Central memory CD8-positive, alpha-beta T cell (primary cell): Measurements from ENCODE around the gene KANSL1L.
"Not testable (repeated sequence)": the region's sequence is repeated elsewhere in the genome, so short reads cannot be mapped to it uniquely, and the experiment has no call there.

ENCODE experiments used
- ATAC-seq: fragments of 150-1000 bp; cut with Tn5 transposase; replicated peaks from 2 replicates; pipeline ENCODE4 v1.10.0; 2022; ENCODE audit warnings: mild to moderate bottlenecking, moderate FRiP score, moderate number of reproducible peaks; ENCODE audit not compliant: poor library complexity, severe bottlenecking; ENCODE audit errors: extremely low read depth
- DNase-seq, 2 donors: peaks; one replicate each; pipeline ENCODE4 v3.0.0; 2021; ENCODE audit warnings: low spot score in 2 of 2
- H3K27ac Mint-ChIP-seq: one replicate; pipeline ENCODE4 v1.8.0; 2022; ENCODE audit warnings: low read depth, mild to moderate bottlenecking, moderate library complexity, mixed read lengths
- H3K27me3 Mint-ChIP-seq: one replicate; pipeline ENCODE4 v1.8.0; 2022; ENCODE audit warnings: mixed read lengths
- H3K36me3 Mint-ChIP-seq: one replicate; pipeline ENCODE4 v1.8.0; 2022; ENCODE audit warnings: mild to moderate bottlenecking, moderate library complexity, mixed read lengths; ENCODE audit not compliant: insufficient read depth
- H3K4me1 Mint-ChIP-seq: one replicate; pipeline ENCODE4 v1.8.0; 2022; ENCODE audit warnings: mixed read lengths
- H3K4me3 Mint-ChIP-seq: one replicate; pipeline ENCODE4 v1.8.0; 2022; ENCODE audit warnings: mild to moderate bottlenecking, moderate library complexity, mixed read lengths
- H3K9me3 Mint-ChIP-seq: one replicate; pipeline ENCODE4 v1.8.0; 2022; ENCODE audit warnings: mixed read lengths

Gene KANSL1L

DNA sequence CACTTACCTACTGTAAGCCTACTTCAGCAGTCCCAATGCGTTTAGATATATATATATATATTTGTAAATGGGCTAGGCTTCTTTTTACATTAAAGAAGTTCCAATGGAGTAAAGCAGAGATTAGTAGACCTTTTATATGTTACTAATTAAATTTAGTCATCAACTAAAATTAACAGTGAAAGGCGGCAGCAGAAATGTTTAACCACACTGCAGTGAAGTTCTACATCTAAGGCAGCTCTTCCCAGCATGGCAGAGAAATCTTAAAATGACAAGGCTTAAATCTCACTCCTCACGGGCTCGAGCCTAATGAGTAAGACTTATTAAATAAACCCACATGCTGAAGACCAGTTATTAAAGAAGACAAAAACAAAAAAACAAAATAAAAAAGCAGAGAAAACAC is 19.1 kb upstream of the KANSL1L start:
- Mint-ChIP-seq H3K27ac (no peak overlapping the region), H3K4me1 (no peaks in the 10 kb centered on the region), H3K36me3 (no peaks in the 10 kb centered on the region), H3K4me3 (no peak overlapping the region), H3K9me3 (peaks cover 10% of the 10 kb centered on the region), H3K27me3 (peaks cover 37% of the 10 kb centered on the region)
- ATAC-seq (no peak), DNase-seq (no peak)

DNA sequence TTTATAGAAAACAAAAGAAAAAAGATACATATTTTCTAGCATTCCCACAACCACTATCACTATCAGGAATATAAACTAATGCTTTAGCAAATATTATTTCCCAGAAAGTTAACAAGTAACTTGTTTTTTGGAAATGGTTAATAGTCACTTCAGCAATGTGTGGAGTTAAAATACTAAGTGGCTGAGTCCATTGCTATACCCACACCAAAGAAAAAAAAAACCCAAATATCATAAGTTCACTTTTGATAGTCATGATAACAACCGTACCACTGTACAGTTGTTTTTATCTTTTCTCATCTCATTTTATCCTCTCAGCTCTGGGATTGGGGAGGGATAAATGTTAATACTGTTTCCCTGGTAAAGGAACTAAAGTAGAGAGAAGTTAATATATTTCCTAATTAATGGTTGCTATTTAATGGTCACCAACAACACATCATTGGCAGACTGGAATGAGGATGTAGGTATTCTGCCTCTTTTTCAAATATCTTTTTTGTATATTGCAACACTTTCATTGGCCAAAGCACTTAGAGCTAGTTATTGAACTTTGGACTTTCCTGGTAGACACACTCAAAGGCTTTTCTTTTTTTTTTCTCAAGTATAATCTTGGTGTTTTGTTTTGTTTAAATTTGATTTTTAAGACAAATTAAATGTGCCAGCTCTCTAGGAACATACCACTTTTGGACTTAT is 18.4 kb upstream of the KANSL1L start:
- peaks cover 18% of the 10 kb centered on the region for H3K9me3 Mint-ChIP-seq
- ATAC-seq (no peak), DNase-seq (no peak)
- H3K27me3 Mint-ChIP-seq: peaks cover 45% of the 10 kb centered on the region
- H3K36me3 Mint-ChIP-seq: peaks cover 2% of the 10 kb centered on the region
- H3K27ac Mint-ChIP-seq: no peak overlapping the region
- H3K4me1 Mint-ChIP-seq: no peaks in the 10 kb centered on the region
- H3K4me3 Mint-ChIP-seq: no peak overlapping the region

- DNase-seq: no peak
- H3K27me3 Mint-ChIP-seq: peaks cover 53% of the 10 kb centered on the region
- H3K27ac Mint-ChIP-seq: no peak overlapping the region
- no peaks in the 10 kb centered on the region for H3K4me1 Mint-ChIP-seq
- peaks cover 2% of the 10 kb centered on the region for H3K36me3 Mint-ChIP-seq
- peaks cover 24% of the 10 kb centered on the region for H3K9me3 Mint-ChIP-seq
- no peak for ATAC-seq
- no peak overlapping the region for H3K4me3 Mint-ChIP-seq
Observed at GRCh38 chr2:210188755-210189154, 17.5 kb upstream of the KANSL1L start.

GRCh38 chr2:210188190-210188589 is 17.0 kb upstream of the KANSL1L start:
- H3K4me3 Mint-ChIP-seq: no peak overlapping the region
- H3K9me3 Mint-ChIP-seq: peaks cover 24% of the 10 kb centered on the region
- DNase-seq: no peak
- H3K4me1 Mint-ChIP-seq: no peaks in the 10 kb centered on the region
- H3K36me3 Mint-ChIP-seq: peaks cover 2% of the 10 kb centered on the region
- ATAC-seq: no peak
- peaks cover 59% of the 10 kb centered on the region for H3K27me3 Mint-ChIP-seq
- no peak overlapping the region for H3K27ac Mint-ChIP-seq

GRCh38 chr2:210183936-210184335 is 12.7 kb upstream of the KANSL1L start:
- Mint-ChIP-seq H3K27me3 (peaks cover 64% of the 10 kb centered on the region), H3K9me3 (peaks cover 31% of the 10 kb centered on the region)
- DNase-seq, H3K36me3 Mint-ChIP-seq, ATAC-seq, H3K27ac Mint-ChIP-seq, H3K4me3 Mint-ChIP-seq, H3K4me1 Mint-ChIP-seq: not testable (repeated sequence)

GRCh38 chr2:210181606-210182088 is 10.4 kb upstream of the KANSL1L start:
- not testable (repeated sequence) for H3K4me1 Mint-ChIP-seq, ATAC-seq, DNase-seq, H3K27ac Mint-ChIP-seq, H3K36me3 Mint-ChIP-seq
- Mint-ChIP-seq H3K9me3 (peaks cover 31% of the 10 kb centered on the region), H3K4me3 (peak overlapping the region; percentile 31), H3K27me3 (peaks cover 57% of the 10 kb centered on the region)

DNA sequence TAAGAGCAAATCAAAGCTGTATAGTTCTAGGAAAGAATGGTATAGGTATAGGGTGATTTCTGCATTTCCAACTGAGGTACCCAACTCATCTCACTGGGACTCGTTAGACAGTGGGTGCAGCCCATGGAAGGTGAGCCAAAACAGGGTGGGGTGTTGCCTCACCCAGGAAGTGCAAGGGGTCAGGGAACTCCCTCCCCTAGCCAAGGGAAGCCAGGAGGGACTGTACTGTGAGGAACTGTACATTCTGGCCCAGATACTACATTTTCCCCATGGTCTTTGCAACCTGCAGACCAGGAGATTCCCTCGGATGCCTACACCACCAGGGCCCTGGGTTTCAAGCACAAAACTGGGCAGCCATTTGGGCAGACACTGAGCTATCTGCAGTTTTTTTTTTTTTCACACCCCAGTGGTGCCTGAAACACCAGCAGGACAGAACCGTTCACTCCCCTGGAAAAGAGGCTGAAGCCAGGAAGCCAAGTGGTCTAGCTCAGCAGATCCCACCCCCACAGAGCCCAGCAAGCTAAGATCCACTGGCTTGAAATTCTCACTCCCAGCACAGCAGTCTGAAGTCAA is 9.9 kb upstream of the KANSL1L start:
- Mint-ChIP-seq H3K4me3 (peak overlapping the region; percentile 31), H3K27me3 (peaks cover 51% of the 10 kb centered on the region), H3K9me3 (peaks cover 27% of the 10 kb centered on the region)
- H3K36me3 Mint-ChIP-seq, H3K27ac Mint-ChIP-seq, ATAC-seq, DNase-seq, H3K4me1 Mint-ChIP-seq: not testable (repeated sequence)

DNA sequence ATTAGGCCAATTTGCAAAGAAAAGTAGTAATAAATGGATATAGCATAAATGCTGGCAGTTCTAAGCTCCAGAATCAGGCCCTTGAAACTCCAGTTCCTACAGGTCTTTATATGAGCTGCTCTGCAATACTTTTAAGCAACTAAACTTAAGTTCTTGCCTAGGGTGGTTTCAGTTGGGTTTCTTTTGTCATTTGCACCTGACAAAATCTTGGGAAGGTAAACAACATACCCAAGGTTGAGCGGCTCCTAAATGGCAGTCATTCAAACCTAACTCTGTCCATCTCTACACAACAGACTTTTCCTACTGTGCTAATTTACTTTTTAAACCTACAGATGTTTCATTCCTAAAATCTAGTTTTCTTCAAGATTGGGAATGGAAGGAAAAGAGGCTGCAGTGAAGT is 9.3 kb upstream of the KANSL1L start:
- no peak overlapping the region for H3K4me3 Mint-ChIP-seq
- H3K36me3 Mint-ChIP-seq: peaks cover 2% of the 10 kb centered on the region
- DNase-seq: no peak
- peaks cover 5% of the 10 kb centered on the region for H3K4me1 Mint-ChIP-seq
- peaks cover 22% of the 10 kb centered on the region for H3K9me3 Mint-ChIP-seq
- no peak overlapping the region for H3K27ac Mint-ChIP-seq
- H3K27me3 Mint-ChIP-seq: peaks cover 45% of the 10 kb centered on the region
- ATAC-seq: no peak

DNA sequence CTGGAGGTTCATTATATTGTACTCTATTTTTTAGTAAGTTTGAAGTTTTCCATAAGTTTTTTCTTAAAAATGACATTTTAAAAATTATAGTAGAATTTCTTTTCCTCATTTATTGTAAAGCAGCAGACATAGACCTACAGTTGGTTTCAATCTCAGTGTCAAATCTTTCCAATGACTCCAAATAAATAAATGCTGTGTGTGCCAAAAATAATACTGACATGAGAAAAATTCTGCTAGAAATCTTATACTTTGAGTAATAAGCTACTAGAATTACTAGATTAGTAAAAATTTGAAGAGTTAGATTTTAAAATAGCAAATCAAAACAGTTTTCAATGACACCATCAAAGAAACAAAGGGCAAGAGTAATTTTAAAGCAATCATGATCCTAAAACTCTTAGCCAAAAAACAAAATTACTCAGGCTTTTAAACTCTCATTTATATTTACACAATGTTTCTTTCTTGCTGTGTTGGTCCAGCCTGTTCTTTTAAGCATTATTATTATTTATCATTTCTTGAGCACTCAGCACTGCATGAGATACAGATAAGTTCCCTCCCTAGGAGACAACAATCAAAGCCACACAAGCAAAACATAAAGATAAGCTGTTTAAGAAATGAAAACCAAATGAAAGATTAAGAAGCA is 8.3 kb upstream of the KANSL1L start:
- no peak for DNase-seq
- ATAC-seq: no peak
- no peak overlapping the region for H3K27ac Mint-ChIP-seq
- H3K36me3 Mint-ChIP-seq: no peaks in the 10 kb centered on the region
- no peak overlapping the region for H3K4me3 Mint-ChIP-seq
- H3K27me3 Mint-ChIP-seq: peaks cover 35% of the 10 kb centered on the region
- peaks cover 13% of the 10 kb centered on the region for H3K9me3 Mint-ChIP-seq
- peaks cover 5% of the 10 kb centered on the region for H3K4me1 Mint-ChIP-seq

- H3K4me3 Mint-ChIP-seq: no peak overlapping the region
- H3K4me1 Mint-ChIP-seq: peaks cover 5% of the 10 kb centered on the region
- DNase-seq (no peak), ATAC-seq (no peak)
- no peak overlapping the region for H3K27ac Mint-ChIP-seq
- H3K27me3 Mint-ChIP-seq: peaks cover 18% of the 10 kb centered on the region
- no peaks in the 10 kb centered on the region for H3K36me3 Mint-ChIP-seq
- peaks cover 6% of the 10 kb centered on the region for H3K9me3 Mint-ChIP-seq
Observed at GRCh38 chr2:210177769-210178168, 6.6 kb upstream of the KANSL1L start.

GRCh38 chr2:210177115-210177514 is 5.9 kb upstream of the KANSL1L start:
- peaks cover 11% of the 10 kb centered on the region for H3K27me3 Mint-ChIP-seq

DNA sequence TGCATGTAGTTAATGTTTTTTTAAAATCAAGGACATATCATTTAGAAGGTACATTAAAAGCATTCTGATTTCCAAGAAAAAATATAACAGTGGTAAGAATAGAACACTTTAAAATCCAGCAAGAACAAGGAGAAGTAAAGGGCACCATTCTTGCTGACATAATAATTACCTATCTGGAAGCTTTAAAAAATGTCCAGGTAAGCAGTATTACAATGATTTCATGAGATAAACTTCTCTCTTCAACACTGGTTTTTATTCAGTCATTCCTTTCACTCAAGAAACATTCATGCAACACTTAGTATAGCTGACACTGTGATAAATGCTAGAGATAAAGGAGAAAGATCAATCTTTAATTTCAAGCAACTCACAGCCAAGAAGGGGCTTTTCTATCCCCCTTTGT is 2.9 kb upstream of the KANSL1L start:
- Mint-ChIP-seq H3K4me3 (no peak overlapping the region), H3K36me3 (peaks cover 8% of the 10 kb centered on the region), H3K27me3 (no peaks in the 10 kb centered on the region), H3K9me3 (no peaks in the 10 kb centered on the region), H3K27ac (no peak overlapping the region), H3K4me1 (peaks cover 16% of the 10 kb centered on the region)
- DNase-seq (no peak), ATAC-seq (no peak)

More at GRCh38 chr2:210177115-210177514, 5.9 kb upstream of the KANSL1L start:
- ATAC-seq, H3K27ac Mint-ChIP-seq, H3K36me3 Mint-ChIP-seq, H3K4me3 Mint-ChIP-seq, H3K9me3 Mint-ChIP-seq, H3K4me1 Mint-ChIP-seq, DNase-seq: not testable (repeated sequence)

- peaks cover 16% of the 10 kb centered on the region for H3K4me1 Mint-ChIP-seq
- peak overlapping the region; percentile 95 for H3K4me3 Mint-ChIP-seq
- H3K36me3 Mint-ChIP-seq: peaks cover 8% of the 10 kb centered on the region
- H3K27ac Mint-ChIP-seq: peak overlapping the region; percentile 90
- DNase-seq: no peak
- no peak for ATAC-seq
- no peaks in the 10 kb centered on the region for H3K27me3 Mint-ChIP-seq
- H3K9me3 Mint-ChIP-seq: no peaks in the 10 kb centered on the region
Observed at GRCh38 chr2:210172219-210172575, 988 bp upstream of the KANSL1L start.
